Mucosa of gallbladder (tissue), 1 donor: Measurements from ENCODE around the gene UBTD1. TPM values are rescaled to one million over a fixed set of nuclear protein-coding genes. Genes with fewer than 3 reads are reported as not detected.
"Not testable (repeated sequence)": the region's sequence is repeated elsewhere in the genome, so short reads cannot be mapped to it uniquely, and the experiment has no call there.

Source experiments
- DNase-seq: peaks from one replicate; pipeline ENCODE4 v3.0.0-alpha.2; 2020; ENCODE audit warnings: low spot score
- total RNA-seq: library from RNA; stranded (reverse); gene quantifications from one replicate; pipeline ENCODE4 v1.2.1, GENCODE V29; 2021
- donor health status: DM: no; HTN: no; CAD: no.

Gene UBTD1
- total RNA-seq, 1 donor from 2014 or later, result 13.8 TPM

DNA sequence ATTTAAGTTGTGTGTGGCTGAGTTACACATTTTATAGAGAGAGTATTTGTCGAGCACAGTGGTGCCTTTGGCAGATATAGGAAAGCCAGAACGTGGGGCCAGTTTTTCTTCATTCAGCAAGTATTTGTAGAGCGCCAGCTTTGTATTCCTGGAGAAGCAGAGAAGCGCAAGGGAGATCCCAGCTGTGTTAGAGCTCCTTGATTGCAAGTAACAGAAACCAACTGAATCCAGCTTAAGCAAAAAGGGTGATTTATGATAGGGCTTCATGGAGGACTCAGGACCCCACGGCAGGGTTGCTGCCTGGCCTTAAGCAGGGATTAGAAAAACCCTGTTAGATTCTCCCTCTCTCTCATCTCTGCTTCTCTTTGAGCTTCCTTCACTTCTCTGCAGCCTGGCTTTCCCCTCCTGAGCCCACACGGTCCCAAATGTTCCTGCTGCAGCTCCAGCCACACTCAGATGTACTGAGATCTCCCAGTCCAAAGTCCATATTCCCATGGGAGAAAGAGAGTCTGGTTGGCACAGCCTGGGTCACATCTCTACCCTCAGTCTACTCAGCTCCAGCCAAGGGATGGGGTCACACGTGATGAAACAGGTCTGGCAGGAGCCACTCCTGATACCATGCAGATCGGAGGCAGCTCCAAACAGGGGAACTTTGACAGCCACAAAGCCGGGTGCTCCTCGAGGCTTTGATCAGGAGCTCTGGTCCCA, 16.7 kb downstream of the UBTD1 start:
- peak; percentile 57 for DNase-seq

GRCh38 chr10:97517096-97517750, 18.5 kb downstream of the UBTD1 start:
- DNase-seq, result no peak

DNA sequence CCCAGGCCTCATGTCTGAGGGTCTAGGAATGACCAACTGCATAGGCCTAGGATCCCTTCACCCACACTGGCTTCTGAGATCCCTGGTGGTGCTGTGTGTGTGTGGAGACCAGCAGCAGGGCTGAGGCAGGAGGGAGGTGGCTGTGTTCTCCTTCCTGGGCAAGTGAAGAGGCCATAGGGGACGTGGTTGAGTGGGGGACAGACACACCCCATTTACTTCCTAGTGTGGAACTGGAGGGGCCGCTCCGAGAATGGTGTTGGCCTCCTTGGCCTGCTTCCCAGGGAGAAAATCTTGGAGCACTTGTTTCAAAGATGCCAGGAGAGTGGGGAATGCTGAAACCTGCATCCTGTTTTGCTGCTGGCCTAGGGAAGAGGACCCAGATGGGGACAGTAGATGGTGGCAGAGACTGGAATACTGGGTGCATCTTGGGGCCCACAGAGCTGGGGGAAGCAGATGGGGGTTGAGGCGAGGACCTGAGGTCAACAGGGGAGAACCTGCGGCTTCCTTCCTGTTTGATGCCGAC, 19.1 kb downstream of the UBTD1 start:
- no peak for DNase-seq

GRCh38 chr10:97518301-97519043, 19.7 kb downstream of the UBTD1 start:
- DNase-seq, result no peak

DNA sequence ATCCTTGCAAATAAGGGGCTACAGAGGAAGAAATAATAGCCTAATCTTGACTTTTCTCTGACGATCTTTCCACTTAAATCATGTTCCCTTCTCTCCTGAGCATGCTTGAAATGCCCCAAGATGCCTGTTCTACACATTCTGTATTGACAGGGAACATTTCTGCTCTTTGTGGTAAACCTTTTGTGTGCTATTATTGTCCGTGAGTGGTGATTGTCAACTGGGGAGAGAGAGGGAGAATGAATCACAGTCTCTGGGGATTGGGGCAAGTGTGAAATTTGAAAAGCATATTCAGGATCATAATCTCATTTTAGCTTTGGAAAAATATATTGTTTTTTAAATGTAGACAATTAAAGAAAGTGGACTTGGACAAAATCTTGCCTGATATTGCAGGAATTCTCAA, 20.6 kb downstream of the UBTD1 start:
- DNase-seq, result no peak

DNA sequence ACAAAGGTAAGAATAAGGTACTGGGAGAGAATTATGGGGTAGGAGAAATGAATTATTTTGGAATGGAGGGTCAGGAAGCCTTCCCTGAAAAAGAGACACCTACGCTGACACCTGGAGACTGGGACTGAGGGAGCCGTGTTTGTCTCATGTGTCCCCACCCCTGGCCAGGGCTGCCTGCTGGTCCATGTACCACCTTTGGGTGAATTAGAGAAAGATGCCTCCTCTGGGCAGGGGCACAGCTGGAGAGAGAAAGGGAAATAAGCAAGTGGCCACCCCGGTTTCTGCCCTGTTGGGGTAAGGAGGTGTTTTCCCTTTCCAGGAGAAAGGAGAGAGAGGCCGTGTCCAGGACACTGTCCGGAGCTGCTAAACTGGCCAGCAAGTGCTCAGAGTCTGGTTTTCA, 21.8 kb downstream of the UBTD1 start:
- no peak for DNase-seq

GRCh38 chr10:97520978-97521761, 22.4 kb downstream of the UBTD1 start:
- DNase-seq, result no peak

GRCh38 chr10:97522071-97522470, 23.3 kb downstream of the UBTD1 start:
- DNase-seq, result no peak

GRCh38 chr10:97522937-97523336, 24.2 kb downstream of the UBTD1 start:
- DNase-seq, result no peak

GRCh38 chr10:97525086-97525485, 26.4 kb downstream of the UBTD1 start:
- DNase-seq, result no peak

DNA sequence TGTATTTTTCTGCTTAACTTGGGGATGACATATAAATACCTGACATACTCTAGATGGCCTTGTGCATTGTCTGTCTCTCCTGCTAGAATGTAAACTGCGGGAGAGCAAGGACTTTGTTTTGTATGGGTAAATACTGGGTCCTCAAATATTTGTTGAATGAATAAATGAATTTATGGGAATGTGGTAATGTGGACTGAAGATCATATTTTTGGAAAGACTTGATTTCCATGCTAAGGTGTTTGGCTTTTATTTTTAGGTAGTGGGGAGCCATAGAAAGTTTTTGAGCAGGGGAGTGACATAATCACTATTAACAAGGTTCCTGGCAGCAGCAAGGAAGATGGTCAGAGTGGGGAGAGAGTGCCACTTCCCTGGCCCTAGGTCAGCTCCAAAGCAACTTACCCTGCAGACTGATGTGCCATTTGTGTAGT, 27.0 kb downstream of the UBTD1 start:
- DNase-seq, result no peak

GRCh38 chr10:97528876-97529275, 30.2 kb downstream of the UBTD1 start:
- not testable (repeated sequence) for DNase-seq

GRCh38 chr10:97529685-97530465, 31.2 kb downstream of the UBTD1 start:
- DNase-seq, result no peak

GRCh38 chr10:97531401-97531986, 32.8 kb downstream of the UBTD1 start:
- no peak for DNase-seq

DNA sequence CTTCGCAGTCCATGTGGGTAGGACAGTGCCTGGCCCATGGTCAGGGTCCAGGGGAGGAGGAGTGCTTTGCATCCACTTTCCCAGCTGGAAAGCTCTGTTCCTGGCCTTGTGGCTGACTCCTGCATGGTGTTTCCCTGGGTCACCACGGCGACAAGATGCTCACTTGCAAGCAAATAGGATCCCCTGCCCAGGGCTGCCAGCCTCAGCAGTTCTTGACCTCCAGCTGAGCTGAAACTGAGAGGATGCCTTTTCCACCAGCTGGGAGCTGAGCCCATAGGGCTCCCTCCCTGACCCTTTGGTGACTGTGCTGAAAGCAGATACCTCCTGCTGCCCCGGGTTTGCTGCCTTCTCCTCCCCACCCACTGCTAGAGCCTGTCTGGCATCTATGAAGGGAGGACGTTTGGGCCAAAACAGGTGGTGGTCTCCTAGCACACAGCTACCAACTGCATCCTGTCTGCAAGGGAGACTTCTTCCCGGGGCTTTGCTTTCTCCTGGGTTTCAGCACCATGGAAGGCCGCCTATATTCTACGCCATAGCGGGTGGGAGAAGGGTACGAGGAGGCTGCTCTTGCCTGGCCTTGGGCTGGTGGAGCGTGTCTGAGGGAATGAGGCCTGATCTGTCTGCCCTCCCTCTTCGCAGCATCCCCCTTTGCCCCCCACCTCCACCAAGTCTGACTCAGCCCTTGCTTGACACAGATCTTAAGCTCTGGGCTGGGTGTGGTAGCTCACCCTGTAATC, 34.4 kb downstream of the UBTD1 start:
- no peak for DNase-seq

GRCh38 chr10:97533888-97534287, 35.2 kb downstream of the UBTD1 start:
- no peak for DNase-seq

- no peak for DNase-seq
These were observed 36.1 kb downstream of the UBTD1 start for GRCh38 chr10:97534746-97535367.

DNA sequence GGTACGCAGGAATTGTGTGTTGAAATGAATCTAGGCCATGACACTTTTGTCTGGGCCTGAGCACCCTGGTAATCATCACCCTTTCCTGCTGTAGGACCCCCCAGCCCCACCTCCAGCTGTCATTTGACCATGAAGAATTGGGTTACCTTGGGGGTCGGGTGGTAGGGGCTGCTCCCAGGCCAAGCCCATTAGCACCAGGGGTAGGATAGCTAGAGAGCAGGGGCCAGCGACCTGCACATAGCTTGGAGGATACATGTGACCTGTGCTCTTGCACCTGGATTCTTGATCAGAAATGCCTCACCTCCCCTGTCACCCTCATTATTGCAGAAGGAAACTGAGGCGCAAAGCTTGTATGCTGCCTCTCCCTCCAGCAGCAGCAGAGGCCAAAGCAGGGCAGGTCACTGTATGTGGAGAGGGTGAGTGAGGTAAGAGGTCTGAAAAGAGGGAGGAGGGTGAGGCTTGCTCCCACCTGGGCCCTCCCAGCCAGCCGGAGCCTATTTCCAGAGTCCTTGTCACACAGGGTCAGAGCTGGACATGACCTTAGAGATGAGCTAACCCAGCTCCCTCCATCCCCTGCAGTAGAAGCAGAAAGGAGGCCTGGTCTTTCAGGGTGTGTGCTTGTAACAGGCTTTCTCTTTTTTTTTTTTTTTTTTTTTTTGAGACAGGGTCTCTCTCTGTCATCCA, 38.6 kb downstream of the UBTD1 start:
- DNase-seq, result no peak

- DNase-seq, result no peak
These were observed 39.7 kb downstream of the UBTD1 start for GRCh38 chr10:97538411-97538810.
